ENCODE data around the gene HSD17B12. TPM values are rescaled to one million over a fixed set of nuclear protein-coding genes. Genes with fewer than 3 reads are reported as not detected.

Gene HSD17B12
- total RNA-seq, 1 donor from 2014 or later: 99.8 TPM

GRCh38 chr11:43806976-43807375 is 126.4 kb downstream of the HSD17B12 start:
- intact Hi-C loops (cut with DNase I): no loop called here

GRCh38 chr11:43810929-43811596 is 130.5 kb downstream of the HSD17B12 start:
- no peak overlapping the region for H3K4me3 ChIP-seq
- no peak for TF ChIP-seq CTCF (IDR thresholded peaks at IDR 0.05)
- no peaks in the 10 kb centered on the region for H3K9me3 ChIP-seq
- no peak overlapping the region for H3K27ac ChIP-seq
- no peaks in the 10 kb centered on the region for H3K27me3 ChIP-seq
- no peaks in the 10 kb centered on the region for H3K4me1 ChIP-seq
- ATAC-seq: no peak
- DNase-seq: no peak
- intact Hi-C loops (cut with DNase I): no loop called here
- H3K36me3 ChIP-seq: peaks cover 13% of the 10 kb centered on the region

More at GRCh38 chr11:43806976-43807375, 126.4 kb downstream of the HSD17B12 start:
- DNase-seq: no peak
- no peaks in the 10 kb centered on the region for H3K4me1 ChIP-seq
- no peak for TF ChIP-seq CTCF (IDR thresholded peaks at IDR 0.05)
- no peak overlapping the region for H3K27ac ChIP-seq
- H3K4me3 ChIP-seq: no peak overlapping the region
- no peaks in the 10 kb centered on the region for H3K9me3 ChIP-seq
- H3K36me3 ChIP-seq: peaks cover 6% of the 10 kb centered on the region
- no peaks in the 10 kb centered on the region for H3K27me3 ChIP-seq
- ATAC-seq: no peak

- Histone ChIP-seq H3K4me3 (no peak overlapping the region), H3K27ac (no peak overlapping the region), H3K4me1 (no peaks in the 10 kb centered on the region), H3K9me3 (no peaks in the 10 kb centered on the region), H3K27me3 (no peaks in the 10 kb centered on the region), H3K36me3 (peaks cover 16% of the 10 kb centered on the region)
- no peak for TF ChIP-seq CTCF (IDR thresholded peaks at IDR 0.05)
- no peak for ATAC-seq
- no peak for DNase-seq
- intact Hi-C loops (cut with DNase I): no loop called here
These were observed 131.9 kb downstream of the HSD17B12 start for GRCh38 chr11:43812471-43812870.

GRCh38 chr11:43818220-43818619 is 137.7 kb downstream of the HSD17B12 start:
- intact Hi-C loops (cut with DNase I): no loop called here
- TF ChIP-seq CTCF (IDR thresholded peaks at IDR 0.05): no peak
- Histone ChIP-seq H3K9me3 (no peaks in the 10 kb centered on the region), H3K27ac (no peak overlapping the region), H3K27me3 (no peaks in the 10 kb centered on the region), H3K4me3 (no peak overlapping the region), H3K36me3 (peaks cover 21% of the 10 kb centered on the region), H3K4me1 (no peaks in the 10 kb centered on the region)
- DNase-seq (no peak), ATAC-seq (no peak)

GRCh38 chr11:43819926-43820325 is 139.4 kb downstream of the HSD17B12 start:
- DNase-seq: no peak
- Histone ChIP-seq H3K9me3 (no peaks in the 10 kb centered on the region), H3K4me1 (no peaks in the 10 kb centered on the region), H3K27ac (no peak overlapping the region), H3K36me3 (peaks cover 20% of the 10 kb centered on the region), H3K4me3 (no peak overlapping the region), H3K27me3 (no peaks in the 10 kb centered on the region)
- no peak for TF ChIP-seq CTCF (IDR thresholded peaks at IDR 0.05)
- intact Hi-C loops (cut with DNase I): no loop called here
- ATAC-seq: no peak

GRCh38 chr11:43823316-43823715 is 142.8 kb downstream of the HSD17B12 start:
- Histone ChIP-seq H3K36me3 (peaks cover 5% of the 10 kb centered on the region), H3K9me3 (no peaks in the 10 kb centered on the region), H3K27ac (no peak overlapping the region), H3K4me3 (no peak overlapping the region), H3K4me1 (no peaks in the 10 kb centered on the region), H3K27me3 (no peaks in the 10 kb centered on the region)
- no peak for TF ChIP-seq CTCF (IDR thresholded peaks at IDR 0.05)
- no peak for DNase-seq
- ATAC-seq: no peak
- intact Hi-C loops (cut with DNase I): no loop called here

Measured in upper lobe of right lung (tissue), 1 donor.